CD14-positive monocyte (primary cell): ENCODE measurements around the gene CD2BP2. TPM values are rescaled to one million over a fixed set of nuclear protein-coding genes. Genes with fewer than 3 reads are reported as not detected.

Experiments used
- DNase-seq, 3 donors: peaks; one replicate each; pipeline ENCODE4 v3.0.0-alpha.2; 2011 to 2022
- H2AFZ ChIP-seq: 2 replicates; pipeline ENCODE4 v1.6.0; 2012; ENCODE audit warnings: mild to moderate bottlenecking, low read depth, low read length, inconsistent platforms; ENCODE audit not compliant: insufficient read depth, poor library complexity, severe bottlenecking
- H3K27ac ChIP-seq, 2 donors: 1 replicate in 1 of 2; 2 replicates in 1 of 2; pipeline ENCODE4 v1.5.1; 2012 to 2013; ENCODE audit warnings: low read length in 2 of 2, control low read depth in 1 of 2, inconsistent platforms in 1 of 2, low read depth in 1 of 2, mild to moderate bottlenecking in 1 of 2
- H3K27me3 ChIP-seq, 2 donors: one replicate each; pipeline versions ENCODE4 v1.6.0 to v1.6.1; 2011 to 2013; ENCODE audit warnings: low read length in 2 of 2; ENCODE audit not compliant: control insufficient read depth in 2 of 2, insufficient read depth in 2 of 2
- H3K36me3 ChIP-seq, 2 donors: replicated peaks in 1 of 2; 1 replicate in 1 of 2; 2 replicates in 1 of 2; pipeline versions ENCODE4 v1.5.1 to v1.6.1; 2012 to 2013; ENCODE audit warnings: low read length in 2 of 2, control low read depth in 1 of 2, inconsistent platforms in 1 of 2, mild to moderate bottlenecking in 1 of 2; ENCODE audit not compliant: insufficient read depth in 2 of 2, control insufficient read depth in 1 of 2
- H3K4me1 ChIP-seq, 2 donors: 1 replicate in 1 of 2; 2 replicates in 1 of 2; pipeline versions ENCODE4 v1.5.1 to v1.6.1; 2012 to 2013; ENCODE audit warnings: low read length in 2 of 2, control low read depth in 1 of 2, inconsistent platforms in 1 of 2, mild to moderate bottlenecking in 1 of 2, moderate library complexity in 1 of 2; ENCODE audit not compliant: insufficient read depth in 2 of 2, control insufficient read depth in 1 of 2
- H3K4me2 ChIP-seq: replicated peaks from 2 replicates; pipeline ENCODE3; 2012; ENCODE audit warnings: low read length, moderate library complexity, mild to moderate bottlenecking; ENCODE audit not compliant: poor library complexity, severe bottlenecking; ENCODE audit errors: extremely low read depth
- H3K4me3 ChIP-seq, 3 experiments: fragments of 200-600 bp in 1 of 3; sonication (generic) in 1 of 3; replicated peaks in 1 of 3; 1 replicate in 2 of 3; 2 replicates in 1 of 3; pipeline ENCODE4 v1.5.1; 2011 to 2013; ENCODE audit warnings: low read length in 3 of 3, mild to moderate bottlenecking in 3 of 3, control low read depth in 2 of 3, low read depth in 2 of 3, inconsistent platforms in 1 of 3, moderate library complexity in 1 of 3
- H3K79me2 ChIP-seq: 2 replicates; pipeline ENCODE4 v1.6.0; 2012; ENCODE audit warnings: mild to moderate bottlenecking, control low read depth, inconsistent platforms, low read length, moderate library complexity; ENCODE audit not compliant: insufficient read depth
- H3K9ac ChIP-seq: 2 replicates; pipeline ENCODE4 v1.6.0; 2017; ENCODE audit warnings: low read length, mild to moderate bottlenecking; ENCODE audit not compliant: insufficient read depth, poor library complexity, severe bottlenecking
- H3K9me3 ChIP-seq, 2 donors: replicated peaks in 1 of 2; 1 replicate in 1 of 2; 2 replicates in 1 of 2; pipeline versions ENCODE4 v1.5.1 to v1.6.1; 2012 to 2013; ENCODE audit warnings: low read length in 2 of 2, control low read depth in 1 of 2; ENCODE audit not compliant: control insufficient read depth in 1 of 2, insufficient read depth in 1 of 2
- H4K20me1 ChIP-seq: 2 replicates; pipeline ENCODE4 v1.6.0; 2012; ENCODE audit warnings: mild to moderate bottlenecking, low read length, control low read depth, moderate library complexity; ENCODE audit not compliant: insufficient read depth
- H3K27ac Mint-ChIP-seq, 7 donors: one replicate each; pipeline ENCODE4 v1.8.0; 2020; ENCODE audit warnings: mild to moderate bottlenecking in 7 of 7, mixed read lengths in 7 of 7, moderate library complexity in 6 of 7, inconsistent platforms in 2 of 7
- H3K27me3 Mint-ChIP-seq, 3 donors: one replicate each; pipeline ENCODE4 v1.8.0; 2021 to 2022; ENCODE audit warnings: low read depth in 3 of 3, mild to moderate bottlenecking in 3 of 3, mixed read lengths in 3 of 3, moderate library complexity in 3 of 3, inconsistent platforms in 1 of 3
- H3K36me3 Mint-ChIP-seq, 2 donors: one replicate each; pipeline ENCODE4 v1.8.0; 2020; ENCODE audit warnings: mixed read lengths in 2 of 2, inconsistent platforms in 1 of 2, mild to moderate bottlenecking in 1 of 2
- H3K4me1 Mint-ChIP-seq: one replicate; pipeline ENCODE4 v1.8.0; 2020; ENCODE audit warnings: mild to moderate bottlenecking, mixed read lengths
- H3K4me3 Mint-ChIP-seq, 2 donors: one replicate each; pipeline ENCODE4 v1.8.0; 2020; ENCODE audit warnings: mild to moderate bottlenecking in 2 of 2, mixed read lengths in 2 of 2, moderate library complexity in 1 of 2
- H3K9me3 Mint-ChIP-seq, 7 donors: one replicate each; pipeline ENCODE4 v1.8.0; 2020 to 2022; ENCODE audit warnings: mixed read lengths in 7 of 7, mild to moderate bottlenecking in 6 of 7, moderate library complexity in 6 of 7, inconsistent platforms in 2 of 7
- CTCF ChIP-seq: fragments of 200-600 bp; IDR thresholded peaks from one replicate; pipeline ENCODE4 v1.8.0; 2022; ENCODE audit warnings: antibody characterized with exemption, mild to moderate bottlenecking
- WGBS: methylation state at CpG from one replicate; pipeline ENCODE4 v1.1.5; 2013; ENCODE audit warnings: missing lambda C conversion rate; ENCODE audit not compliant: insufficient coverage; 5-methylcytosine and 5-hydroxymethylcytosine counted together
- intact Hi-C, 2 donors: fragments of 100-400 bp; cut with micrococcal nuclease; formaldehyde crosslinking; loops; one replicate each; pipeline versions ENCODE4 v1.15.0 to v1.15.1; 2023
- polyA plus RNA-seq, 3 donors: library from polyadenylated mRNA; depleted of rRNA in 1 of 3; unstranded in 2 of 3; stranded (reverse) in 1 of 3; fragments of 300-500 nt in 2 of 3; fragments of >200 nt in 1 of 3; fragmentation: Illumina TruSeq in 2 of 3; gene quantifications; 1 replicate in 2 of 3; 2 replicates in 1 of 3; pipeline ENCODE4 v1.2.3, GENCODE V29; 2012 to 2021

Gene CD2BP2
- polyA plus RNA-seq, 3 donors = 23.9 to 31.8 (median 31.0) TPM

GRCh38 chr16:30352488-30353401, 2.4 kb downstream of the CD2BP2 start:
- Mint-ChIP-seq H3K4me3 (no peak overlapping the region), H3K27ac (peak overlapping the region in 3 of 7 donors; percentile 46 to 63 (median 50)), H3K9me3 (no peaks in the 10 kb centered on the region), H3K4me1 (peaks cover 39% of the 10 kb centered on the region), H3K36me3 (peaks cover 53 to 58% of the 10 kb centered on the region in 2 donors), H3K27me3 (peaks cover 0 to 1% (median 0%) of the 10 kb centered on the region in 3 donors)
- no peak overlapping the region for H3K4me2 ChIP-seq
- no peak overlapping the region for H2AFZ ChIP-seq
- peaks cover 52% of the 10 kb centered on the region for H4K20me1 ChIP-seq
- intact Hi-C loops = loop anchor here in 1 of 2 donors (10.0 kb wide), 1 partner anchor 52 kb away; the partner anchor contains the start of gene ZNF771
- H3K79me2 ChIP-seq = peaks cover 45% of the 10 kb centered on the region
- H3K9ac ChIP-seq = no peak overlapping the region
- TF ChIP-seq CTCF = no peak
- H3K4me3 ChIP-seq = no peak overlapping the region
- H3K27ac ChIP-seq = no peak overlapping the region
- DNase-seq = peak in 1 of 3 donors; percentile 4
- no peaks in the 10 kb centered on the region for H3K27me3 ChIP-seq
- peaks cover 44 to 54% of the 10 kb centered on the region in 2 donors for H3K36me3 ChIP-seq
- no peaks in the 10 kb centered on the region for H3K9me3 ChIP-seq
- 98% methylated on average over 11 of the region's 14 CpGs for WGBS
- peaks cover 26 to 36% of the 10 kb centered on the region in 2 donors for H3K4me1 ChIP-seq

GRCh38 chr16:30351586-30352419, 3.3 kb downstream of the CD2BP2 start:
- TF ChIP-seq CTCF = no peak
- Histone ChIP-seq H3K27ac (no peak overlapping the region), H3K9ac (no peak overlapping the region), H4K20me1 (peaks cover 43% of the 10 kb centered on the region), H3K79me2 (peaks cover 45% of the 10 kb centered on the region), H3K4me1 (peaks cover 23 to 28% of the 10 kb centered on the region in 2 donors), H2AFZ (no peak overlapping the region), H3K36me3 (peaks cover 35 to 44% of the 10 kb centered on the region in 2 donors), H3K4me3 (no peak overlapping the region), H3K9me3 (no peaks in the 10 kb centered on the region), H3K4me2 (no peak overlapping the region), H3K27me3 (no peaks in the 10 kb centered on the region)
- H3K4me1 Mint-ChIP-seq = peaks cover 30% of the 10 kb centered on the region
- peaks cover 0 to 1% (median 0%) of the 10 kb centered on the region in 3 donors for H3K27me3 Mint-ChIP-seq
- 100% methylated on average over 9 of the region's 11 CpGs for WGBS
- no peak for DNase-seq
- no peaks in the 10 kb centered on the region for H3K9me3 Mint-ChIP-seq
- H3K4me3 Mint-ChIP-seq = no peak overlapping the region
- peak overlapping the region in 1 of 7 donors; percentile 46 for H3K27ac Mint-ChIP-seq
- intact Hi-C loops = loop anchor here in 1 of 2 donors (10.0 kb wide), 1 partner anchor 53 kb away; the partner anchor contains the start of gene ZNF771
- H3K36me3 Mint-ChIP-seq = peaks cover 43 to 49% of the 10 kb centered on the region in 2 donors
